ENCODE measurements around the gene MUC16.

The MUC16 gene

GRCh38 chr19:9039728-9040127 lies 29.5 kb upstream of the MUC16 start:
- TF ChIP-seq TCF12 (IDR thresholded peaks at IDR 0.05; ENCODE audit: low read depth) (0 out of 2 replicates have a peak, but pooled peaks have one; percentile 19), RAD21 (IDR thresholded peaks at IDR 0.05; ENCODE audit: low read depth) (no peak), TAF1 (IDR thresholded peaks at IDR 0.05; ENCODE audit: low read depth) (no peak), CREB1 (IDR thresholded peaks at IDR 0.05; ENCODE audit: low read depth) (no peak), NFIC (IDR thresholded peaks at IDR 0.05) (no peak), ZBTB7A (IDR thresholded peaks at IDR 0.05; ENCODE audit: low read depth) (no peak), EGR1 (IDR thresholded peaks at IDR 0.05) (no peak), CEBPB (IDR thresholded peaks at IDR 0.05) (no peak), FOXM1 (IDR thresholded peaks at IDR 0.05; ENCODE audit: borderline replicate concordance, low read depth) (no peak), YY1 (IDR thresholded peaks at IDR 0.05; ENCODE audit: low read depth) (no peak), REST (IDR thresholded peaks at IDR 0.05; ENCODE audit: low read depth) (no peak), TEAD4 (IDR thresholded peaks at IDR 0.05) (no peak), EP300 (IDR thresholded peaks at IDR 0.05; ENCODE audit: borderline replicate concordance) (0 out of 2 replicates have a peak, but pooled peaks have one; percentile 19)
- TF ChIP-seq, protein P1, sequence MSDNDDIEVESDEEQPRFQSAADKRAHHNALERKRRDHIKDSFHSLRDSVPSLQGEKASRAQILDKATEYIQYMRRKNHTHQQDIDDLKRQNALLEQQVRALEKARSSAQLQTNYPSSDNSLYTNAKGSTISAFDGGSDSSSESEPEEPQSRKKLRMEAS (IDR thresholded peaks at IDR 0.05): 0 out of 2 replicates have a peak, but pooled peaks have one; percentile 18
- TF ChIP-seq, protein P2, sequence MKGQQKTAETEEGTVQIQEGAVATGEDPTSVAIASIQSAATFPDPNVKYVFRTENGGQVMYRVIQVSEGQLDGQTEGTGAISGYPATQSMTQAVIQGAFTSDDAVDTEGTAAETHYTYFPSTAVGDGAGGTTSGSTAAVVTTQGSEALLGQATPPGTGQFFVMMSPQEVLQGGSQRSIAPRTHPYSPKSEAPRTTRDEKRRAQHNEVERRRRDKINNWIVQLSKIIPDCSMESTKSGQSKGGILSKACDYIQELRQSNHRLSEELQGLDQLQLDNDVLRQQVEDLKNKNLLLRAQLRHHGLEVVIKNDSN (IDR thresholded peaks at IDR 0.05): no peak

- TF ChIP-seq, protein P1 (IDR thresholded peaks at IDR 0.05): no peak
- TF ChIP-seq CREB1 (IDR thresholded peaks at IDR 0.05; ENCODE audit: low read depth) (no peak), TAF1 (IDR thresholded peaks at IDR 0.05; ENCODE audit: low read depth) (no peak), NFIC (IDR thresholded peaks at IDR 0.05) (no peak), CEBPB (IDR thresholded peaks at IDR 0.05) (no peak), ZBTB7A (IDR thresholded peaks at IDR 0.05; ENCODE audit: low read depth) (no peak), RAD21 (IDR thresholded peaks at IDR 0.05; ENCODE audit: low read depth) (no peak), EP300 (IDR thresholded peaks at IDR 0.05; ENCODE audit: borderline replicate concordance) (no peak), REST (IDR thresholded peaks at IDR 0.05; ENCODE audit: low read depth) (no peak)
These were observed 27.3 kb upstream of the MUC16 start for GRCh38 chr19:9037400-9038062.

- TF ChIP-seq EP300 (IDR thresholded peaks at IDR 0.05; ENCODE audit: borderline replicate concordance): peak; percentile 96
- TF ChIP-seq TEAD4 (IDR thresholded peaks at IDR 0.05): peak; percentile 69
- peak; percentile 55; the same call in 1 of the 2 replicates for TF ChIP-seq YY1 (IDR thresholded peaks at IDR 0.05; ENCODE audit: low read depth)
- TF ChIP-seq REST (IDR thresholded peaks at IDR 0.05; ENCODE audit: low read depth): no peak
- TF ChIP-seq, protein P2 (IDR thresholded peaks at IDR 0.05): peak; percentile 42; the same call in 1 of the 2 replicates
- TF ChIP-seq, protein P1 (IDR thresholded peaks at IDR 0.05): peak; percentile 83
- peak; percentile 99 for TF ChIP-seq TCF12 (IDR thresholded peaks at IDR 0.05; ENCODE audit: low read depth)
- no peak for TF ChIP-seq CREB1 (IDR thresholded peaks at IDR 0.05; ENCODE audit: low read depth)
- TF ChIP-seq FOXM1 (IDR thresholded peaks at IDR 0.05; ENCODE audit: borderline replicate concordance, low read depth): peak; percentile 83
- TF ChIP-seq RAD21 (IDR thresholded peaks at IDR 0.05; ENCODE audit: low read depth): peak; percentile 32; the same call in 1 of the 2 replicates
- peak; percentile 92 for TF ChIP-seq NFIC (IDR thresholded peaks at IDR 0.05)
- TF ChIP-seq TAF1 (IDR thresholded peaks at IDR 0.05; ENCODE audit: low read depth): no peak
- TF ChIP-seq CEBPB (IDR thresholded peaks at IDR 0.05): no peak
- TF ChIP-seq EGR1 (IDR thresholded peaks at IDR 0.05): no peak
- no peak for TF ChIP-seq ZBTB7A (IDR thresholded peaks at IDR 0.05; ENCODE audit: low read depth)
These were observed 22.0 kb upstream of the MUC16 start for GRCh38 chr19:9032136-9032631.
